Colonic mucosa (tissue), 4 donors: ENCODE data around the gene PDE4D. TPM values are rescaled to one million over a fixed set of nuclear protein-coding genes. Genes with fewer than 3 reads are reported as not detected.

Experiments used
- DNase-seq: peaks from one replicate; pipeline ENCODE4 v3.0.0-alpha.2; 2020
- H3K27ac ChIP-seq: fragments of 200-600 bp; one replicate; pipeline ENCODE4 v1.8.0; 2021
- H3K27me3 ChIP-seq: fragments of 200-600 bp; one replicate; pipeline ENCODE4 v1.8.0; 2021
- H3K36me3 ChIP-seq: fragments of 200-600 bp; one replicate; pipeline ENCODE4 v1.8.0; 2021
- H3K4me1 ChIP-seq: fragments of 200-600 bp; one replicate; pipeline ENCODE4 v1.8.0; 2021; ENCODE audit warnings: mild to moderate bottlenecking
- H3K4me3 ChIP-seq: fragments of 200-600 bp; one replicate; pipeline ENCODE4 v1.8.0; 2021
- H3K9ac ChIP-seq, 2 donors: one replicate each; pipeline ENCODE4 v1.7.0; 2013; ENCODE audit warnings: control low read depth in 2 of 2, low read depth in 2 of 2, low read length in 2 of 2
- H3K9me3 ChIP-seq: fragments of 200-600 bp; one replicate; pipeline ENCODE4 v1.8.0; 2021
- CTCF ChIP-seq: fragments of 200-600 bp; IDR thresholded peaks from one replicate; pipeline ENCODE4 v1.8.0; 2022; ENCODE audit warnings: antibody characterized with exemption, mild to moderate bottlenecking
- intact Hi-C: fragments of 100-400 bp; cut with DNase I; formaldehyde crosslinking; loops from one replicate; pipeline ENCODE4 v1.14.1; 2022
- total RNA-seq, 2 donors: library from RNA; stranded (reverse); fragmentation: NEBNext Ultra II Directional in 1 of 2; extraction: Animal tissue kit (Norgen Biotek cat#: 25700) in 1 of 2; gene quantifications; one replicate each; pipeline ENCODE4 v1.2.1, GENCODE V29; 2021
- donor health status: healthy.
- donor health status: DM: no; HTN: no; CAD: no.
- donor health status: DM: no; HTN: no; CAD: no.

The PDE4D gene
- total RNA-seq, 2 donors from 2014 or later, result 23.1 to 53.7 TPM

- Histone ChIP-seq H3K27me3 (no peaks in the 10 kb centered on the region), H3K36me3 (no peaks in the 10 kb centered on the region), H3K4me3 (no peak overlapping the region), H3K9ac (no peak overlapping the region), H3K27ac (no peak overlapping the region), H3K4me1 (peaks cover 1% of the 10 kb centered on the region), H3K9me3 (no peaks in the 10 kb centered on the region)
- no peak for TF ChIP-seq CTCF
- intact Hi-C loops, result no loop called here
- DNase-seq, result no peak
Measured at GRCh38 chr5:59557572-59557971, 336.0 kb downstream of the PDE4D start.

GRCh38 chr5:59555596-59555995, 337.9 kb downstream of the PDE4D start:
- intact Hi-C loops, result no loop called here
- H3K27me3 ChIP-seq, result no peaks in the 10 kb centered on the region
- no peak for DNase-seq
- H3K4me1 ChIP-seq, result no peaks in the 10 kb centered on the region
- no peaks in the 10 kb centered on the region for H3K9me3 ChIP-seq
- no peaks in the 10 kb centered on the region for H3K36me3 ChIP-seq
- no peak overlapping the region for H3K9ac ChIP-seq
- no peak overlapping the region for H3K4me3 ChIP-seq
- no peak for TF ChIP-seq CTCF
- no peak overlapping the region for H3K27ac ChIP-seq

GRCh38 chr5:59554501-59554900, 339.0 kb downstream of the PDE4D start:
- intact Hi-C loops, result no loop called here
- Histone ChIP-seq H3K4me1 (no peaks in the 10 kb centered on the region), H3K27ac (no peak overlapping the region), H3K36me3 (no peaks in the 10 kb centered on the region), H3K9ac (no peak overlapping the region), H3K4me3 (no peak overlapping the region), H3K9me3 (no peaks in the 10 kb centered on the region), H3K27me3 (no peaks in the 10 kb centered on the region)
- no peak for DNase-seq
- TF ChIP-seq CTCF, result no peak

GRCh38 chr5:59553992-59554391, 339.5 kb downstream of the PDE4D start:
- H3K27me3 ChIP-seq, result no peaks in the 10 kb centered on the region

GRCh38 chr5:59548807-59549357, 344.6 kb downstream of the PDE4D start:
- DNase-seq, result no peak
- H3K9me3 ChIP-seq, result no peaks in the 10 kb centered on the region
- no peaks in the 10 kb centered on the region for H3K4me1 ChIP-seq
- H3K36me3 ChIP-seq, result no peaks in the 10 kb centered on the region
- H3K4me3 ChIP-seq, result no peak overlapping the region
- no peaks in the 10 kb centered on the region for H3K27me3 ChIP-seq
- intact Hi-C loops, result no loop called here
- TF ChIP-seq CTCF, result no peak
- no peak overlapping the region for H3K27ac ChIP-seq
- no peak overlapping the region for H3K9ac ChIP-seq

More at GRCh38 chr5:59553992-59554391, 339.5 kb downstream of the PDE4D start:
- no peak for DNase-seq
- Histone ChIP-seq H3K4me3 (no peak overlapping the region), H3K4me1 (no peaks in the 10 kb centered on the region), H3K36me3 (no peaks in the 10 kb centered on the region), H3K9ac (no peak overlapping the region), H3K27ac (no peak overlapping the region), H3K9me3 (no peaks in the 10 kb centered on the region)
- no peak for TF ChIP-seq CTCF
- intact Hi-C loops, result no loop called here
